Measurements from ENCODE around the gene NMU. TPM values are rescaled to one million over a fixed set of nuclear protein-coding genes. Genes with fewer than 3 reads are reported as not detected.
A peak's percentile ranks its signal among the peaks of the same experiment; 100 is the strongest.
"Not testable (repeated sequence)": the region's sequence is repeated elsewhere in the genome, so short reads cannot be mapped to it uniquely, and the experiment has no call there.

The NMU gene
- total and polyA plus RNA-seq, 3 donors from 2014 or later, result 0.58 to 6.3 (median 4.3) TPM

GRCh38 chr4:55554453-55555030 lies 81.6 kb downstream of the NMU start:
- Histone ChIP-seq H3K4me3 (no peak overlapping the region), H3K27ac (no peak overlapping the region), H3K27me3 (no peaks in the 10 kb centered on the region), H3K9me3 (no peaks in the 10 kb centered on the region), H3K36me3 (ENCODE audit: low read depth, missing control alignments) (no peaks in the 10 kb centered on the region), H3K4me1 (peaks cover 7% of the 10 kb centered on the region)
- TF ChIP-seq CTCF (IDR thresholded peaks at IDR 0.05) (peak in 2 of 3 experiments; percentile 35 to 47), POLR2A (IDR thresholded peaks at IDR 0.05) (no peak)
- WGBS, 2 donors, result 27 to 38% methylated on average over 2 of the region's 2 CpGs
- intact Hi-C loops (cut with DNase I; ENCODE audit: low total_unique reads), result no loop called here
- no peak for DNase-seq

GRCh38 chr4:55553441-55554201 lies 82.5 kb downstream of the NMU start:
- DNase-seq, result peak; percentile 86
- H3K36me3 ChIP-seq (ENCODE audit: low read depth, missing control alignments), result no peaks in the 10 kb centered on the region
- no peaks in the 10 kb centered on the region for H3K9me3 ChIP-seq
- no peaks in the 10 kb centered on the region for H3K27me3 ChIP-seq
- intact Hi-C loops (cut with DNase I; ENCODE audit: low total_unique reads), result no loop called here
- peaks cover 7% of the 10 kb centered on the region for H3K4me1 ChIP-seq
- TF ChIP-seq POLR2A (IDR thresholded peaks at IDR 0.05) (no peak), CTCF (IDR thresholded peaks at IDR 0.05) (no peak)
- H3K4me3 ChIP-seq, result peak overlapping the region; percentile 27 to 50
- 19 to 31% methylated on average over 10 of the region's 10 CpGs for WGBS, 2 donors
- H3K27ac ChIP-seq, result peak overlapping the region; percentile 61 to 67

- DNase-seq, result peak; percentile 46
- H3K4me1 ChIP-seq; H3K4me3 ChIP-seq; H3K36me3 ChIP-seq (ENCODE audit: low read depth, missing control alignments); H3K27me3 ChIP-seq; H3K9me3 ChIP-seq; intact Hi-C loops (cut with DNase I; ENCODE audit: low total_unique reads); H3K27ac ChIP-seq: not testable (repeated sequence)
- 80 to 95% methylated on average over 6 of the region's 6 CpGs for WGBS, 2 donors
These were observed 84.1 kb downstream of the NMU start for GRCh38 chr4:55551964-55552363.

GRCh38 chr4:55549888-55550287 lies 86.2 kb downstream of the NMU start:
- WGBS, 2 donors, result 76 to 78% methylated on average over 2 of the region's 2 CpGs
- intact Hi-C loops (cut with DNase I; ENCODE audit: low total_unique reads), result loop anchor here (5.0 kb wide), 1 partner anchor 153 kb away; the partner anchor contains the start of gene TMEM165
- Histone ChIP-seq H3K27me3 (no peaks in the 10 kb centered on the region), H3K27ac (no peak overlapping the region), H3K4me1 (peaks cover 7% of the 10 kb centered on the region), H3K4me3 (no peak overlapping the region), H3K36me3 (ENCODE audit: low read depth, missing control alignments) (no peaks in the 10 kb centered on the region), H3K9me3 (no peaks in the 10 kb centered on the region)
- DNase-seq, result no peak
- TF ChIP-seq CTCF (IDR thresholded peaks at IDR 0.05) (no peak), POLR2A (IDR thresholded peaks at IDR 0.05) (no peak)

GRCh38 chr4:55547918-55548317 lies 88.2 kb downstream of the NMU start:
- H3K9me3 ChIP-seq, result no peaks in the 10 kb centered on the region
- H3K4me3 ChIP-seq, result peak overlapping the region in 1 of 2 donors; percentile 99
- H3K4me1 ChIP-seq, result no peaks in the 10 kb centered on the region
- TF ChIP-seq POLR2A (IDR thresholded peaks at IDR 0.05) (no peak), CTCF (IDR thresholded peaks at IDR 0.05) (no peak)
- peak overlapping the region in 1 of 2 donors; percentile 99 for H3K27ac ChIP-seq
- DNase-seq, result no peak
- no peaks in the 10 kb centered on the region for H3K27me3 ChIP-seq
- intact Hi-C loops (cut with DNase I; ENCODE audit: low total_unique reads), result loop anchor here (5.0 kb wide), 1 partner anchor 151 kb away; the partner anchor contains the start of gene TMEM165
- 18 to 37% methylated on average over 4 of the region's 4 CpGs for WGBS, 2 donors
- H3K36me3 ChIP-seq (ENCODE audit: low read depth, missing control alignments), result no peaks in the 10 kb centered on the region

Measured in testis (tissue), 3 donors.